NOMO-1 treated with dmso at 0.1 percent for 144 hours (cell line): ENCODE measurements around the gene MAPK8IP1.

ENCODE experiments used
- DNase-seq: peaks from one replicate; lab custom pipeline; 2025; ENCODE audit not compliant: unreplicated experiment; lab: John Stamatoyannopoulos, UW

Gene MAPK8IP1

DNA sequence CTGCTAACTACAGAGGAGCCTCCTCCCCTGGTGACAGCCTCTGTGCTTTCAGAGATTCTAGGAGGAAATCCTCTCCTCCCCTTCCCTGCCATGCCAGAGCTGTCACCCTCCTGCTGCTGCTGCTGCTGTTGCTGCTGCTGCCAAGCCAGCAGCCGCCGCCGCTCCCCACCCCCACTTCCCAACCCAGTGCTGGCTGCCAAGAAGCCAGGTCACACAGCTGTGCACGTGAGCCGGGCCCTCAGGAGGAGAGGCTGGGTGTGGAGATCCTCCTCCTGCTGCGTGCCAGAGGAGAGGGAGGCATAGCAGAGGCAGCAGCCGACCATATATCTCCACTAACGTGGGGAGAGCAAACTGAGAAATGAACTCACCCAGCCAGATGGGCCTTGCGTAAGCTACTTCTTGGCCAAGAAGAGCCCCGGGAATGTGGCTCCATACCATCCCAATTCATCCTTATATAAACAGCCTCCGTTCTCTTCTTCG, 25.8 kb upstream of the MAPK8IP1 start:
- DNase-seq: no peak

DNA sequence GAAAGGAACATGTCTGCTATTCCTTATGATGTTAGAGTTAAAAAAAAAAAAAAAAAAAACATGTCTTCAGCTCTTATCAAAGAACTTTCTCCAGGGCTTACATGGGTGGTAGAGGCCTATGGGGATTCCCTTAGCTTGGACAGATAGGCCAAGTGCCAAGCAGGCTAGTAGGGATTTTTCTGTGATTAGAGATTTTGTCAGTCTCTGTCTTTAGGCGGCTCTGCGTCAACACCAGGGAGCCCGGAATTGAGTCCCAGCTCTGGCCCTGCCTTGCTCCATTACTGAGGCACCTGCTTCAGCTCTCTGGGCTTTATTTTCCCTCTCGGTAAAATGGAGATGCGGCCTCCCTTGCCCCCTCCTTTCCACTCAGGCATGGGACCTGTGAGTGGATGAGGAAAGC, 25.1 kb upstream of the MAPK8IP1 start:
- no peak for DNase-seq

DNA sequence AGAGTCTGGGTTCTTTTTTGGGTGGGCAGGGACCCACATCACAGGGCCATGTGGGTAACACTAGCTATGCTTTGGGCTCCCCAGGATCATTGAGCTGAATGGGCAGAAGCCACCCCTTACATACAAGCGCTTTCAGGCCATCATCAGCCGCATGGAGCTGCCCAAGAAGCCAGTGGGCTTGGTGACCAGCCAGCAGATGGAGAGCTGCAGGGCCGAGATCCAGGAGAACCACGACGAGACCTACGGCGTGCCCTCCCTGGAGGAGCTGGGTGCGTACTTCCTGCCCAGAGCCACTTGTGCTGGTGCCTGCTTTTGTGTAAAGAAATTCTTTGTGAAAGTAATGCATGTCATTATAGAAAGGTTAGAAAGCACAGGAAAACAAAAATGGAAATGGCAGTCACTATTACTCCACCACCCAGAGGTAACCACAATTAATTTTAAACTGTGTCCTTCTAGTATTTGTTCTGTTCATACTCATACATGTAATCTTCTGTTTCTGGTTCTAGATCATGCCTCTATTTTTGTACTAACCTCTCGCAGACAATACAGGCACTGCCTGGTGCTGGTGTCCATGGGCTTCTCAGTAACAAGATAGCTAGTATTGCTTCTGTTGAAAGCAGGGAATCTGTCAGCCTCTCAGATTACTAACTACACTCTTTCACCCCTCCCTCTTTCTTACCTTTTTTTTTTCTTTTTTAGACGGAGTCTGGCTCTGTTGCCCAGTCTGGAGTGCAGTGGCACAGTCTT, 24.5 kb upstream of the MAPK8IP1 start:
- no peak for DNase-seq

DNA sequence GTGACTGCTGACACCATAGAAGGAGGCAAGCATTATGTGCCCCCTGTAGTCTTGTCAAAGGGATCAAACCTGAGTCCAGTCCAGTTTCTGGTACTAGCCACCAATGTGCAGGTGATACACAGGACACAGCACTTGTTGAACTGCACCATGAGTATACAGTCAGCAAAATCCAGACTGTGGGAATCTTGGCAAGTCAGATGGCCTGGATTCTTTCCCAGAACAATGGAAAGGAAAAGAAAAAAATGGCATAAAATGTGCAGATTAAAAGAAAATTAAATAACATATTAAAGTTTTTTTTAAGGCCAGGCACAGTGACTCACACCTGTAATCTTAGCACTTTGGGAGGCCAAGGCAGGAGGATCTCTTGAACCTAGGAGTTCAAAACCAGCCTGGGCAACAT, 21.4 kb upstream of the MAPK8IP1 start:
- no peak for DNase-seq

DNA sequence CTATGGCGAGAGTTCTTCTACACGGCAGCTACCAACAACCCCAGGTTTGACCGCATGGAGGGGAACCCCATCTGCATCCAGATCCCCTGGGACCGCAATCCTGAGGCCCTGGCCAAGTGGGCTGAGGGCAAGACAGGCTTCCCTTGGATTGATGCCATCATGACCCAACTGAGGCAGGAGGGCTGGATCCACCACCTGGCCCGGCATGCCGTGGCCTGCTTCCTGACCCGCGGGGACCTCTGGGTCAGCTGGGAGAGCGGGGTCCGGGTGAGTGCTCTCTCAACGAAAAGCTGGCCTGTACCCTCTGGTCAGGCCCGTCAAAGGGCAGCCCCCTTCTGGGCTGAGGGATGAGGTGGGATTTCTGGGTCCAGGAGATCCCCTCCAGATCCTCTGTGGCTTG, 15.9 kb upstream of the MAPK8IP1 start:
- DNase-seq: no peak

DNA sequence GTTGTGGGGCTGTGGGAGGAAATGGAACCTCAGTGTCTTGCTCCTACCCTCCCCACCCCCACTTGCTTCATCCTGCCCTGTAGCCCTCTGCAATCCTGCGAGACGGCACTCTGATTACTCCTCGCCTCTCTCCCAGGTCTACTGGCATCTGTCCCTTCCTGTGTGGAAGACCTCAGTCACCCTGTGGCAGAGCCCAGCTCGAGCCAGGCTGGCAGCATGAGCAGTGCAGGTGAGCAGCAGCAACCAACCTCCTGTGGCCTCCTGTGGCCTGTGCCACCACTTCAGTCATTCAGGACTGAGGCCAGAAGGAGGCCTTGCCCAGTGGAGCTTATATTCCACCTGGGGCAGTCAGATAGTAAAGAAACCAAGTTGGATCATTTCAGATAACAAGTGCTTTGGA, 14.7 kb upstream of the MAPK8IP1 start:
- DNase-seq: no peak

DNA sequence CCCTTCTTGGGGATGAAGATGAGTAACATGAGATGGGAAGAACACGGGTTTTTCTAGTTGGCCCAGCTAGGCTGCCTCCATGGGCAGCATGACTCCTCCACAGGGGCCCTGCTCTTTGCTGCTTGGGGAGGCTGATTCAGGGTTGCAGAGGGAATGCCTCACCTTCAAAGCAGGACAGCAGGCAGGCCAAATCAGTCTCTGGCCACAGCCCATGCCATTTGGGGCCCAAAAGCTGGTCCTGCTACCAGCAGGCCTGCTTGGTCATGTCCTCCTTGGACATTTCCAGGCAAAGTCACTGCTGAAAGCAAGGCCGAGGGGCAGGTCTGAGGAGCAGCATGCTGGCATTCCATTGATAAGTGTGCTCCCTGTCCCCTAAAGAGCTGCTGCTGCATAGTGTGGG, 13.8 kb upstream of the MAPK8IP1 start:
- DNase-seq: no peak

DNA sequence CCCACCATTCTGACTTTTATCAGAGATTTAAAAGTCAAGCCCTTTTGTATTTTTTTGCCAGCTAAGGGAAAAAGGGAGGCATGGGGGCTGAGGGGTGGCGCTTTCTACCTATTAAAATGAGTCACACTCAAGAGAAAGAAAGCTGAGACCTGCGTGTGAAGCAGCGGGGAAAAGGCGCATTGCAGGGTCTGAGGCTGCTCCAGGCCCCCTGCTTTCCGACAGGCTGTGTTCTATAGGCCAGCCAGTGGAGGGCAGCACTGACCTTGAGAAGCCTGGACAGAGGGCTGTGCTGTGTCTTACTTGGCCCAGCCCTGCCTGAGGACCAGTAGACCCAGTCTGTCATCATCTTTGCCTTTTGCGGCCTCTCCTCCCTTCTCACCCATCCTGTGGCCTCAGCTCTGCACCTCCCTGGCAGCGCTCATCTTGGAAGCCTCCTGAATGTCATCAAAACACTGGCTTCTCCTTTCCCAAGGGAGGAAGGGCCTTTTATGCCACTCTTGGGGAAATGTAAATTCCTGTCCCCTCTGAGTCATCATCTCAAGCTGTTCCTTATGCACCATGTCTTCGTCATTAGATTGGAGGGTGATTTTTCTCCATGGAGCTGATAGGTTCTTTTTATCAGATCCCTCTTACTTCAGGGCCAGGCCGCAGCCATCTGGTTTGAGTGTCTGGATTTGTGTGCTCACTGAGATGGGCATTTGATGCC, 12.6 kb upstream of the MAPK8IP1 start:
- DNase-seq: peak; percentile 16

DNA sequence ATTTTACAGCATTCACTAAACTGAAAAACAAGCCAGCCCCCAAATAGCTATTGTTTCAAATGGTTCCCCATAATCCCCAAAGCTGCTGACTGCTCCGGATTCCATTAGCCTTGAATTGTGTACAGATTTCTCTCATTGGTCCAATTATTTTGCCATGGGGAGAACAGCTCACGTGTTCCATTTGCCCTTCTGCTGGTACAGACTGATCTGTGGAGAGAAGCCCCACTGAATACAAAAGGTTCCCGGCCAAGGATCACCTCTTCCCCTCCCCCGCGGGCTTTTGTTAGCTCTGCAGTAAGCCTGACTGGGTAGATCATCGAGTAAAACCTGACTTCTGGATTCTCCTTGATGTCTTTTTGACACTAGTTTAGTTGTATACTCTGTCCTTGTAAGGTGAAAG, 9.1 kb upstream of the MAPK8IP1 start:
- no peak for DNase-seq

DNA sequence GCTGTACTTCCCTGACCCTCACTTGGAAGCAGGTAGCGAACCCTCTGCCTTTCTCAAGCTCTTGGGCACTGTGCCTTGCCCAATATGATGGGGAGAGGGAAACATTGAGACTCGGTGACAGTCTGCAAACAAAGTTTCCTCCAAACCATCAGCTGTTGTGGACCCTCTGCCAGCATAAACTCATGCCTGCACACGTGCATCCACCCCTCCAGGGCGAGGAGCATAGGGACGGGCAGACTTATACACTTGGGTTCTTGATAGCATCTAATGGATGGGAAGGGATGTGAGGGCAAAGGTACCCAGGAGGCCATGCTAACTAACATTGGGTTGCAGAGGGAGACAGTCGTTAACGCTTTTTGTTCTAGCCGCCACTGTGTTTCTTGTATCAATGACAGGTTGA, 8.2 kb upstream of the MAPK8IP1 start:
- no peak for DNase-seq

DNA sequence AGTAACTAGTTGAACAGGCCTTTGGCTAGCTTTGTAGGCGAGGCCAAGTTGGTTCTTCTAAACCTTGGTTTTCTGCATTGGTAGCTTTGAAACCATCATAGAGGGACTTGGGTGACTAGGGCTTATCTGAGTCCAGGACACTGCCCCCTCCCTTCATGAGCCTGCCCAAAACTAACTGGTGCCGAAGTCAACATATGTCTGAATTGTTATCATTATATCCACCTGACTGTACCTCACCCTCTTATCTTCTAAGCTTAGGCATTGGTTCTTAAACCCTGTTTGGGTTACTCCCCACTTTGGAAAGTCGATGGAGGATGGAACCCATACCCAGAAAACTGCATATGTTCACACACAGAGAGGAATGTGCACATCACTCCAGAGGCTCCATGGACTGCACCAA, 7.6 kb upstream of the MAPK8IP1 start:
- DNase-seq: no peak

DNA sequence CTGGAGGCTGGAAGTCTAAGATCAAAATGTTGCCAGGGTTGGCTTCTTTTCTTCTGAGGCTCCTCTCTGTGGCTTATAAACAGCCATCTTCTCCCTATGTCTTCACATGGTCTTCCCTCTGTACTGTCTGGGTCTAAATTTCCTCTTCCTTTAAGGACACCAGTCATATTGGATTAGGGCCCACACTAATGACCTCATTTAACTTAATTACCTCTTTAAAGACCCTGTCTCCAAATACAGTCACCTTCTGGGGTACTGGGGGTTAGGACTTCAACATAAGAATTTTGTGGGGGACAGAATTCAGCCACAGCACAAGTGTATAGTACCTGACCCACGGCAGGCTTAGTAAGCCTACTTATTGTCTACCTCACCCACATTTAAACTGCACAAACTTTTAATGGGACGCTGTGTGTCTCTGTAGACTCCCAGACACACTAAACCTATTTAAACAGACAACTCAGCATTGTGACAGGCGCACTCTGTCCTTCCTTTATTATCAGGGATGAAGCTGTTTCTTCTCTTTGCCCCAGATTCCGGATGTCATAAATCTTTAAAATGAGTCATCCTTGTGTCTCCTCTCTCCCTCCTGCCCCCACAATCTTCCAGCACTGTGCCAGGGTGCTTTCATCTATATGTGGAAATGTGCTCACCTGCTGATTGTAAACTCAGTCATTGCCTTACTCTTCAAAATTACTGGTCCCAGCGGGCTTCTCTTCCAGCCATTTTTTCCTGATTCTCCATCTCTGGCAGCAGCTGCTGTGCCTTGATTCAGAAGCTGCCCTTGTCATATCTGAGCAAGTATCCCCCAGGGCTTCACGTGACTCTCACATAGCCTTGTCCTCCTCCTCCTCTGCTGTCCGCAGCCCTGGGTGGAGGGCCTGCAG, 5.4 kb upstream of the MAPK8IP1 start:
- peak; percentile 47 for DNase-seq

DNA sequence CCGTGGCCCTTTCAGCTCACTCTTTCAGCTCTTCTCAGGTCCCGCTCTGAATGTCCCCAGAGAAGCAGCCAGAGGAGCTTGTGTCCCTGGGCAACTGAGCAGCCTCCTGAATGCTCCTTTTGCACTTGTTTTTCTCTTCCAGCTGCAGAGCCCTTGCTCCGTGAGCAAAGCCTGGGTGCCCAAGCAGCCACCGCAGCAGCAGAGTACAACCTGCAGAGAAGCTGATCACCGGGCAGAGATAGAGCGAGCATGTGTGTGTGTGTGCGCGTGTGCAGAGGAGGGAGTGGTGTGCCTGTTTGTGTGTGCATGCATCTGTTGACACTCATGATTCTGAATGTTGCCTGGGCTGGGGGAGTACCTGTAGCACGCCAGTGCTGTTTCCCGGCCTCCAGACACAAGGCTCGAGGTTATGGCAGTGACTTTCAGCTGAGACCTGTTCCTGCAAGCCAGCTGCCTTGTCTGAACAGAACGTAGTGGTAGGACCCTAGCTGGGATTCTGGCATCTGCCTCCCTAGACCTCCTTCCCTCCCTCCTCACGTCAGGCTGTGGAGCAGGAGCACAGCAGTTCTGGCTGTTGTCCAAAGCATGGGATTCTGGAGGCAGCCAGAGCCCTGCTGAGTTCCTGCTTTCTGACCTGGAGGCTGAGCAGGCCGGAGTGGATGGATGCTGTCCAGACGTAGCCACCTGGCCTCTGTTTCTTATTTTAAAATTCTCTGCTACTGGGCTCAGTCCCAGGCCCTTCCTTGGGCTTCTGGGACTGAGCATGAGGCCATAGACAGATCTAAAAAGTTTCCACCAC, 4.5 kb upstream of the MAPK8IP1 start:
- no peak for DNase-seq

DNA sequence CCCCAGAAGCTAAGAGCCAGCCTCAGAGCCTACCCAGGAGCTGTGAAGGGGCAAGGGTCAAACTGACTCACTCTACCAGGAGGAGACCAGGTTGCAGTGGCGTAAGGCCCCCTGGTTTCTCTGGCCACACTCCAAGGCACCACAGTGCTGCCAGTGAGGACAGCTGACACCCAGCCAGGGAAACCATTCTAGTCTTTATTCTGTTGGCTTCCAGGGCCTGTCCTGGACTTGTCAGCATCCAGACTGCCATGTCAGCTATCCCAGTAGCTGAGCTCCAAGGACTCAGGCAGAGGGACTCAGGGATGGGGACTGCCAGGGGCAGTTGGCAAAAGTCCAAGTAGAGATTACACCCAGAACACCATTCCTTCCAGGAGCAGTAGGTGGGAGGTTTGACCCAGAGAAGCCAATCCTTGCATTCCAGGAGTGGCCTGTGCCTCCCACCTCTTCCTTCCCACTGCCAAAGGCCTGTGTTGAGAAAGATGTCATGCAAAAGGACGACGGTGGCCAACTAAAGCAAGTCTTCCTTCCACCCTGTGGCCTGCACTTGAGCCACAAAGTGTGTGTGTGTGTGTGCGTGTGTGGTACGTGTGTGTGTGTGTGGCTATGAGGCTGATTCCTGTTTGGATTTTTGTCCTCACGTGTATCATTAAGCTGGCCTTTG, 3.6 kb upstream of the MAPK8IP1 start:
- DNase-seq: no peak

DNA sequence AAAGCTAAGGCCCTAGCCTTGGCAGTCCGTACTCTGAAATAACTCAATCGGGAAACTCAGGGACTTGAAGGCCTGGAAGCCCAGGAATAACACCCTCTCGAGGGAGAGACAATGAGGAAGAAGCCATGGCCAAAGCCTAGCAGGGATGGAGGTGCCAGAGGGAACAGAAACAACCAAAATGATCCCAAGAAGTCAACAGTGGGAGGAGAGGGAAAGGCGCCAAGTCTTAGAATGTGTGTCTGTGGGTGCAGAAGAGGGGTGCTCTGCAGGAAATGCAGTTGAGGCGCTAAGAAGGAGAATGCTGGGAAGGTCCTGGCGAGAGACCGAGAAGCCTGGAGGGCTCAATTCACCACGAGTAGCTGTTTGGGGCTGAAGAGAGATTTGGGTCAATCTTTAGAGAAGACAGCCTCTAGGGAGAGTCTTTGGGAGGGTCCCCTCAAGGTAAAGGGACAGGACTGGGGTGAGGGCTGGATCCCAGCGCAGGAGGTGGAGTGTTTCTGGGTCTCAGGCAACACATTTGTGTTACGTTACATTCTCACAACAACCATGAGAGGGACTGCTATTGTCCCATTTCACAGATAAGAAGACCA, 760 bp upstream of the MAPK8IP1 start:
- DNase-seq: no peak

DNA sequence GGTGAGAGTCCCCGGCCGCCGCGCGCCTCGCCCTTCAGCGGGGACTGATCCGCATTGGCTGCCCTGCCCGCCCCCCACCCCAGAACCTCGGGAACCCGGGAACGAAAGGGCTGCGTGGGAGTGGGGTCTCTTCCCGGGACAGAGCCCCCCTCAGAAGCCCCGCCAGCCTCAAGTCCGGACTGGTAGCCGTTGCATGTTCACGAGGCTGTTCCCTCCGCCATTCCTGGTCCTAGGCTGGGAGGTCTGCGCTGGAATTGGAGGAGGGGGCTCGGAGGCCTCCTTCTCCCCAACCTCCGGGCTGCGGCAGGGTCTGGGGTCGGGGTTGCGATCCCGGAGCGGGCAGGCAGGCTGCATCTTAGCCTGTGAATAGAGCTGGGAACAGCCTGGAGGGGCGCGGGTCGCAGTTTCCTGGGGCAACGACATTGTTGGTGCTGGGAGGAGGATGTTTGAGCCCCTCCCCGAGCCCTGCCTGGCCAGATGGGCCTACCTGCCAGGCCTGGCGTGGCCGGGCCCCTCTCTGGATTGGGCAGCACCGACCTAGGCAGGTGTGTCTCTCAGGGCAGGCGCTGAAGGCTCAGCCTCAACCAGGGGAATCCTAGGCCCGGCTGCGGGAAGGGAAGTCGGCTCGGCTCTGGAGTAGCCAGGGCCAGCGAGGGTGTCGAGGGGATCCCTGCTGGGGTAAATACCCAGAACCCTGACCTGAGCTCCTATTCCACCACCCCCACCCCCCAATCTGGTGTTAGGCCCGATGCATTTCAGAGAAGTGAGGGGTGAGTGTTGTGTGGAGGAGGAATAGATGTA, 670 bp downstream of the MAPK8IP1 start:
- DNase-seq: no peak

DNA sequence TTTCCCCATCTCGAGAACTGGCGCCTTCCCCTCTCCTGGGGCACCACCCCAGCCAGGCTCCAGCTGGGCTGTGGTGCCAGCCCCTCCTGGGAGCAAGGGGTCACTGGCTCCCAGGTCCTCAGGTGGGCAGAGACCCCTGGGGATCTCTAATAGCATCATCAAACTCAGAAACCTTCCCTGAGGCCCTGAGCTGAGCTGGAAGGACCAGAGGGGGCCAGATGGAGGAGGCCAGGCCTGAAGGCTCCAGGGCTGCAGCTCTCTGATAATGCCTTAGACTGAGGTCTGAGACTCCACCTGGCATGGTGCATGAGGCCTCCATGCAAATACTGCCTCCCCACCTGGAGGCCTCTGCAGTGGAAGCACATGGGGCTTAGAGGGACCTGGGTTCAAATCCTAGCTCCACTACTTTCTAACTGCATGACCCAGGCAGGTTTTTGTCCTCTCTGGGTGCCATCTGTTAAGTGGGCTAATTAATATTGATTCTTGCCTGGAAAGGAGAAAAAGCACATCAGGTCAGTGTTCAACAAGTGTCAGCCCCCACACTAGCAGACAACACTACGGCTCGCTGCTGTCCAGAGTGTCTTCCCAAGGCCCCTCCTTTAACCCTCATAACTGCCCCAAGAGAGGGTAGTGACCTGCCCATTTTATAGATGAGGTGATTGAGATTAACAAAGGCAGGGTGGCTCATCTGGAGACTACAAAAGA, 1.5 kb downstream of the MAPK8IP1 start:
- no peak for DNase-seq

DNA sequence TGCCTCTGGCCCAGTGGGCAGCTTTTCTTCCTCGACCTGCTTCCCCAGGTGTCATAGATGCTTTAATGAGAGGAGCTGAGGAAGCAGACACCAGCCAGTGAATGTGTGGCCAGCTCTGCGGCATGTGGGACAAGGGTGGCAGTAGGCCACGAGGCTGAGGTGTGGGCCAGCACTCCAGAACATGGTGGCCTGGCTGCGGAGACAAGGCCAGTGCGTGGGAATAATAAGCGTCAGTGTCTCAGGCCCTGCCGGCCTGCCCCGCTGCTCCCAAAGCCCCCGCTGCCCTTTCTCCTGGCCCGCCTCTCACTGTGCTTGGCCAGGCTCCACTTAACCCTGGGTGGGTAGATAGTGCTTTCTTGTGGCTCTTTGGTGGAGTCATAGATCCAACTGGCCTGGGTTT, 2.1 kb downstream of the MAPK8IP1 start:
- no peak for DNase-seq

DNA sequence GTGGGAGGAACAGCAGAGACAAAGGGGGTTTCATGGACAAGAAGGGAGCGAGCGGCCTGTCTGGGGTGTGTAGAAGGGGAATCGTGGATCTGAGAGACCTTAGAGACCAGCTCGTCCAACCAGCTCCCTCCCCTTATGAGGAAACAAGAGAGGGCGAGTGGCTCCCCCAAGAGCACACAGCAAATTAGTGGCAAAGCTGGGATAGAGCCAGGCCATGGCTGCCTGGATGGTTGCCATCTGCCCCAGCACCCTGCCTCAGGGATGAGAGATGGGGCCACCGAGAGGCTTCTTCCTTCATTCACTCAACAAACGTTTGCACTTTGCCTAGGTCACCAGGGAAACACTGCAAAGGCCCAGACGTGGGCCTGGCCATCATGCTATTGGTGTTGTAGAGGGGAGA, 4.1 kb downstream of the MAPK8IP1 start:
- DNase-seq: no peak
